A549 (cell line): Measurements from ENCODE around the gene COA8. TPM values are rescaled to one million over a fixed set of nuclear protein-coding genes. Genes with fewer than 3 reads are reported as not detected.

Experiments
- ATAC-seq, 2 experiments: fragments of 200-7000 bp in 1 of 2; fragments of >200 bp in 1 of 2; cut with Nextera tagmentation in 1 of 2; cut with Tn5 transposase in 1 of 2; 3 replicates each; pipeline versions ENCODE4 v1.8.0 to v1.9.1; 2018 to 2020; ENCODE audit warnings: mild to moderate bottlenecking in 1 of 2, moderate library complexity in 1 of 2
- CTCF ChIA-PET: fragments of 300-600 bp; sonication (Branson Sonifier 250); formaldehyde crosslinking; extraction: SDS; loops from one replicate; lab custom pipeline; 2021; ENCODE audit warnings: antibody characterized with exemption, inconsistent platforms; lab: Yijun Ruan, JAX
- POLR2A ChIA-PET: fragments of 350-600 bp; formaldehyde crosslinking; extraction: SDS; loops from one replicate; lab custom pipeline; 2021; ENCODE audit warnings: antibody characterized with exemption, inconsistent platforms; lab: Yijun Ruan, JAX
- DNase-seq, 2 experiments: peaks; one replicate each; pipeline versions ENCODE4 v3.0.0 to v3.0.0-alpha.2; 2011 to 2016; ENCODE audit warnings: low read depth in 1 of 2, low spot score in 1 of 2
- FAIRE-seq: peaks from 2 replicates; lab custom pipeline; 2011; peaks lifted over from hg19 to GRCh38; lab: Jason Lieb, UNC
- H3K27ac ChIP-seq, 2 experiments: fragments of >200 bp; sonication (Bioruptor Twin); formaldehyde crosslinking; 3 replicates each; pipeline ENCODE4 v1.5.1; 2016 to 2017
- H3K4me1 ChIP-seq: fragments of >200 bp; sonication (Bioruptor Twin); formaldehyde crosslinking; 3 replicates; pipeline ENCODE4 v1.6.1; 2016
- H3K4me2 ChIP-seq: fragments of >200 bp; sonication (Bioruptor Twin); formaldehyde crosslinking; 3 replicates; pipeline ENCODE4 v1.6.1; 2016
- H3K4me3 ChIP-seq: fragments of >200 bp; sonication (Bioruptor Twin); formaldehyde crosslinking; 3 replicates; pipeline ENCODE4 v1.5.1; 2016
- H3K9me3 ChIP-seq: fragments of >200 bp; sonication (Bioruptor Twin); formaldehyde crosslinking; 3 replicates; pipeline ENCODE4 v1.6.1; 2016
- CBX2 ChIP-seq: fragments of 200-600 bp; sonication (generic); IDR thresholded peaks from 2 replicates; pipeline ENCODE4 v1.6.1; 2016; ENCODE audit warnings: low read depth, mild to moderate bottlenecking, borderline replicate concordance
- CEBPB ChIP-seq, 2 experiments: fragments of >200 bp in 1 of 2; sonication (Bioruptor Twin) in 1 of 2; formaldehyde crosslinking in 1 of 2; IDR thresholded peaks; 2 replicates each; pipeline ENCODE4 v1.6.1; 2012 to 2016
- EHF ChIP-seq: fragments of 250-450 bp; sonication (Bioruptor Pico); IDR thresholded peaks from 2 replicates; pipeline ENCODE4 v1.5.0; 2020; ENCODE audit warnings: mild to moderate bottlenecking
- EHMT2 ChIP-seq: fragments of 200-600 bp; sonication (generic); IDR thresholded peaks from 2 replicates; pipeline ENCODE4 v1.6.1; 2016; ENCODE audit warnings: antibody characterized with exemption, low read depth, mild to moderate bottlenecking, moderate library complexity
- EP300 ChIP-seq, 2 experiments: fragments of >200 bp; sonication (Bioruptor Twin); formaldehyde crosslinking; IDR thresholded peaks; 2 replicates in 1 of 2; 3 replicates in 1 of 2; pipeline ENCODE4 v1.6.1; 2016 to 2017
- FOSL2 ChIP-seq, 2 experiments: fragments of 450-650 bp in 1 of 2; fragments of >200 bp in 1 of 2; sonication (Bioruptor Twin) in 1 of 2; formaldehyde crosslinking; IDR thresholded peaks; 2 replicates each; pipeline versions ENCODE4 v1.5.0 to v1.6.1; 2016 to 2020; ENCODE audit warnings: mild to moderate bottlenecking in 1 of 2, moderate library complexity in 1 of 2
- HDAC2 ChIP-seq: fragments of 200-600 bp; sonication (generic); IDR thresholded peaks from 2 replicates; pipeline ENCODE4 v1.6.1; 2016
- HOXA7 ChIP-seq: fragments of 250-450 bp; sonication (Bioruptor Pico); IDR thresholded peaks from 2 replicates; pipeline ENCODE4 v1.5.0; 2020; ENCODE audit warnings: mild to moderate bottlenecking, moderate library complexity
- MYC ChIP-seq: IDR thresholded peaks from 2 replicates; pipeline ENCODE4 v1.6.1; 2012; ENCODE audit warnings: mild to moderate bottlenecking, inconsistent platforms, low read length, improper control_type of control experiment, borderline replicate concordance
- NFE2L2 ChIP-seq: fragments of 150-350 bp; conservative IDR thresholded peaks from 2 replicates; pipeline ENCODE4 v1.6.1; 2014; ENCODE audit warnings: low read length
- RFX5 ChIP-seq: fragments of 450-650 bp; IDR thresholded peaks from 2 replicates; pipeline ENCODE4 v1.7.1; 2014; ENCODE audit warnings: antibody characterized with exemption, mild to moderate bottlenecking, moderate library complexity
- RNF2 ChIP-seq: fragments of 200-600 bp; sonication (generic); IDR thresholded peaks from 2 replicates; pipeline ENCODE4 v1.6.1; 2016; ENCODE audit warnings: low read depth, mild to moderate bottlenecking, antibody characterized with exemption, moderate library complexity, borderline replicate concordance
- ZNF302 ChIP-seq: fragments of 250-450 bp; sonication (Bioruptor Pico); IDR thresholded peaks from 2 replicates; pipeline ENCODE4 v1.9.0; 2021; ENCODE audit warnings: inconsistent platforms, mild to moderate bottlenecking, moderate library complexity
- WGBS: methylation state at CpG from one replicate; pipeline ENCODE4 v1.1.6; 2017; ENCODE audit errors: missing lambda C conversion rate; 5-methylcytosine and 5-hydroxymethylcytosine counted together
- polyA plus RNA-seq, 4 experiments: library from polyadenylated mRNA; depleted of rRNA in 3 of 4; stranded (reverse); fragments of >200 nt; fragmentation: RNase III in 1 of 4; extraction: RNeasy Plus Mini Kit Qiagen cat#74134 plus additional on column Dnase treatment in 1 of 4; gene quantifications; 2 replicates in 3 of 4; 3 replicates in 1 of 4; pipeline ENCODE4 v1.2.3, GENCODE V29; 2011 to 2017
- TF ChIP-seq, protein P1 (sequence below): fragments of 150-350 bp; IDR thresholded peaks from 2 replicates; pipeline ENCODE4 v1.6.1; 2014; ENCODE audit warnings: low read depth, mild to moderate bottlenecking, low read length
- TF ChIP-seq, protein P2 (sequence below): fragments of >200 bp; sonication (Bioruptor Twin); formaldehyde crosslinking; IDR thresholded peaks from 3 replicates; pipeline ENCODE4 v1.6.1; 2016
- TF ChIP-seq, protein P3 (sequence below): IDR thresholded peaks from 2 replicates; pipeline ENCODE4 v1.6.1; 2012
- TF ChIP-seq, protein P4 (sequence below): fragments of >200 bp; sonication (Bioruptor Twin); formaldehyde crosslinking; IDR thresholded peaks from 3 replicates; pipeline ENCODE4 v1.5.1; 2016

The COA8 gene
- polyA plus RNA-seq, 2 of the 4 experiments (the other 2 are of a cell fraction): 29.8 to 34.9 TPM

DNA sequence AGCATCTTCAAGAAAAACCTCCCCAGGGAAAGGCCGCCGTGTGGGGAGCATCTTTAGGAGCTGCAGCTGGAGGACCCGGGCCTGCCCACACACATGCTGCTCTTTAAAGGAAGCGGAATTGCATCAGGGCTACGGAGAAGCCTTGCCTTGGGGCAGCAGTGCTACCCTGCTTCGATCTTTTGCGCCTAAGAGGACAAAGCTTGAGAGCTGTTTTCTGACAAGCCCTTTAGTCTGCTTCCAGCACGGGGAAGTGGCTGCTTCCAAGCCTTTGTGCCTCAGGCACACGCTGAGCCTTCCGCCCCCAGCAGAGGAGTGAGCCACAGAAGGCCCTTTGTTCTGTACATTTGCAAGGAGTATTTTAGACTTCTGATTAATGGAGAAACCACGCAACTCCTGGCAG, 31.5 kb downstream of the COA8 start:
- Histone ChIP-seq H3K9me3 (no peaks in the 10 kb centered on the region), H3K4me3 (no peak overlapping the region), H3K27ac (no peak overlapping the region), H3K4me2 (no peak overlapping the region), H3K4me1 (0 out of 3 replicates have a peak, but pooled peaks cover 6% of the 10 kb centered on the region)
- no peak for DNase-seq
- TF ChIP-seq RFX5 (no peak), ZNF302 (CRISPR knock-in tag) (no peak), FOSL2 (IDR thresholded peaks at IDR 0.05) (no peak), FOSL2 (CRISPR knock-in tag; IDR thresholded peaks at IDR 0.05) (no peak), CBX2 (no peak)
- TF ChIP-seq, protein P1, sequence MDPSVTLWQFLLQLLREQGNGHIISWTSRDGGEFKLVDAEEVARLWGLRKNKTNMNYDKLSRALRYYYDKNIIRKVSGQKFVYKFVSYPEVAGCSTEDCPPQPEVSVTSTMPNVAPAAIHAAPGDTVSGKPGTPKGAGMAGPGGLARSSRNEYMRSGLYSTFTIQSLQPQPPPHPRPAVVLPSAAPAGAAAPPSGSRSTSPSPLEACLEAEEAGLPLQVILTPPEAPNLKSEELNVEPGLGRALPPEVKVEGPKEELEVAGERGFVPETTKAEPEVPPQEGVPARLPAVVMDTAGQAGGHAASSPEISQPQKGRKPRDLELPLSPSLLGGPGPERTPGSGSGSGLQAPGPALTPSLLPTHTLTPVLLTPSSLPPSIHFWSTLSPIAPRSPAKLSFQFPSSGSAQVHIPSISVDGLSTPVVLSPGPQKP: no peak
- TF ChIP-seq, protein P2, sequence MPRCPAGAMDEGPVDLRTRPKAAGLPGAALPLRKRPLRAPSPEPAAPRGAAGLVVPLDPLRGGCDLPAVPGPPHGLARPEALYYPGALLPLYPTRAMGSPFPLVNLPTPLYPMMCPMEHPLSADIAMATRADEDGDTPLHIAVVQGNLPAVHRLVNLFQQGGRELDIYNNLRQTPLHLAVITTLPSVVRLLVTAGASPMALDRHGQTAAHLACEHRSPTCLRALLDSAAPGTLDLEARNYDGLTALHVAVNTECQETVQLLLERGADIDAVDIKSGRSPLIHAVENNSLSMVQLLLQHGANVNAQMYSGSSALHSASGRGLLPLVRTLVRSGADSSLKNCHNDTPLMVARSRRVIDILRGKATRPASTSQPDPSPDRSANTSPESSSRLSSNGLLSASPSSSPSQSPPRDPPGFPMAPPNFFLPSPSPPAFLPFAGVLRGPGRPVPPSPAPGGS: no peak
- TF ChIP-seq, protein P3, sequence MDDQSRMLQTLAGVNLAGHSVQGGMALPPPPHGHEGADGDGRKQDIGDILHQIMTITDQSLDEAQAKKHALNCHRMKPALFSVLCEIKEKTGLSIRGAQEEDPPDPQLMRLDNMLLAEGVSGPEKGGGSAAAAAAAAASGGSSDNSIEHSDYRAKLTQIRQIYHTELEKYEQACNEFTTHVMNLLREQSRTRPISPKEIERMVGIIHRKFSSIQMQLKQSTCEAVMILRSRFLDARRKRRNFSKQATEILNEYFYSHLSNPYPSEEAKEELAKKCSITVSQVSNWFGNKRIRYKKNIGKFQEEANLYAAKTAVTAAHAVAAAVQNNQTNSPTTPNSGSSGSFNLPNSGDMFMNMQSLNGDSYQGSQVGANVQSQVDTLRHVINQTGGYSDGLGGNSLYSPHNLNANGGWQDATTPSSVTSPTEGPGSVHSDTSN: no peak
- ChIA-PET CTCF (interaction anchor here (0.8 to 1.4 kb wide), 2 partner anchors 10 to 21 kb away, joined by 3 read pairs; no protein-coding TSS in a partner anchor), POLR2A (no interaction called here)
- no peak for FAIRE-seq
- ATAC-seq: no peak
- WGBS: 80% methylated on average over 11 of the region's 11 CpGs

DNA sequence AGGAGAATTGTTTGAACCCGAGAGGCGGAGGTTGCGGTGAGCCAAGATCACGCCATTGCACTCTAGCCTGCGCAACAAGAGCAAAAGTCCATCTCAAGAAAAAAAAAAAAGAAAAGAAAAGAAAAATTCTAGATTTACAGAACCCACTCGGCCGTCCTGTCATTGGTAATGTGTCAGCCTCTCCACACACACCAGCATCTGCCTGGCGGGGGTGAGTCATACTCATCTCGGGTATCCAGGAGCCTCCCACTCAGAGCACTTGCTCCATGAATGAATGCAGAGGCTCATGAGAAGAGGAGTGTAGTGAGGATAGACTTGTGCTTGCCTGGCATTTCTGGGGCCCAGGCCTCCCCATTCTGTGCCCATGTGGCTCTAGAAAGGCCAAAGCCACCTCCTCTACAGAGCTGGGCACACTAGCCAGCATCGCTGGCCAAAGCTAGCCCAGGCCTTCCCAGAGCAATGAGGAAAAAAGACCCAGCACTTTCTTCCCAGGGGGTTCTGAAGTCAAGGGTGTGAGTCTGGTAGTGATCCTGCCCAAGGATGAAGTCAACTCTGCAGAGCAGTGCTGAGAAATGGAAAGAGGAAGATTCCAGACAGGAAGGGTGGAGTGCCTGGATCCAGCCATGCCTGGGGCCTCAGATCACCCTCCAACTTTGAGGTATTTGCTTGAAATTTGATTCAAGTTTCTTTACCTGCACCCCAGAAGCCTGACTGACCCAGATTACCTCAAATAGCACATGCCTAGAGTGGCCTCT, 35.0 kb downstream of the COA8 start:
- H3K27ac ChIP-seq: no peak overlapping the region
- H3K4me1 ChIP-seq: 0 out of 3 replicates have a peak, but pooled peaks cover 6% of the 10 kb centered on the region
- FAIRE-seq: no peak
- CTCF ChIA-PET: interaction anchor here (0.5 kb wide), 1 partner anchor 233 kb away, joined by 3 read pairs; no protein-coding TSS in a partner anchor
- DNase-seq: peak in 1 of 2 experiments; percentile 73
- H3K9me3 ChIP-seq: no peaks in the 10 kb centered on the region
- H3K4me3 ChIP-seq: no peak overlapping the region
- 78% methylated on average over 10 of the region's 10 CpGs for WGBS
- POLR2A ChIA-PET: no interaction called here
- H3K4me2 ChIP-seq: no peak overlapping the region
- TF ChIP-seq EP300 (IDR thresholded peaks at IDR 0.05) (no peak), FOSL2 (IDR thresholded peaks at IDR 0.05) (no peak), FOSL2 (CRISPR knock-in tag; IDR thresholded peaks at IDR 0.05) (peak; percentile 63)
- TF ChIP-seq, all 56 proteins: peak for 1
- peak; percentile 71 to 90 for ATAC-seq

DNA sequence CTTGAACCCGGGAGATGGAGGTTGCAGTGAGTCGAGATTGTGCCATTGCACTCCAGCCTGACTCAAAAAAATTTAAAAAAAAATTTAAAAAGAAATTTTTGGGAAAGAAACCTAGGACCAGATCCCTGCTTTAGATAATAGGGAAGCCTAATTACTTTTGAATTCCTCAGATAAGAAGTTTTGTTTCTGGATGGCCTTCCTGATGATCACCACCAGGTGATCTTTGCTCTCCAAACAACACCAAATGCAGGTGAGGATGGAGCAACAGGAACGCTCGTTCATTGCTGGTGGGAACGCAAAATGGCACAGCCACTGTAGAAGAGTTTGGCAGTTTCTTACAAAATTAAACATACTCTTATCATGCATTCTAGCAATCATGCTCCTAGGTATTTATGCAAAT, 37.7 kb downstream of the COA8 start:
- WGBS: 92% methylated on average over 5 of the region's 5 CpGs
- DNase-seq (no peak), FAIRE-seq (no peak), ATAC-seq (no peak)
- Histone ChIP-seq H3K9me3 (no peaks in the 10 kb centered on the region), H3K27ac (no peak overlapping the region), H3K4me1 (0 out of 3 replicates have a peak, but pooled peaks cover 6% of the 10 kb centered on the region), H3K4me2 (no peak overlapping the region), H3K4me3 (no peak overlapping the region)
- TF ChIP-seq EHMT2 (no peak), EHF (CRISPR knock-in tag) (no peak), EP300 (IDR thresholded peaks at IDR 0.05) (no peak), HDAC2 (no peak), ZNF302 (CRISPR knock-in tag) (no peak), HOXA7 (CRISPR knock-in tag) (no peak), MYC (no peak), NFE2L2 (no peak), RNF2 (no peak), CEBPB (IDR thresholded peaks at IDR 0.05) (no peak)
- TF ChIP-seq, protein P4, sequence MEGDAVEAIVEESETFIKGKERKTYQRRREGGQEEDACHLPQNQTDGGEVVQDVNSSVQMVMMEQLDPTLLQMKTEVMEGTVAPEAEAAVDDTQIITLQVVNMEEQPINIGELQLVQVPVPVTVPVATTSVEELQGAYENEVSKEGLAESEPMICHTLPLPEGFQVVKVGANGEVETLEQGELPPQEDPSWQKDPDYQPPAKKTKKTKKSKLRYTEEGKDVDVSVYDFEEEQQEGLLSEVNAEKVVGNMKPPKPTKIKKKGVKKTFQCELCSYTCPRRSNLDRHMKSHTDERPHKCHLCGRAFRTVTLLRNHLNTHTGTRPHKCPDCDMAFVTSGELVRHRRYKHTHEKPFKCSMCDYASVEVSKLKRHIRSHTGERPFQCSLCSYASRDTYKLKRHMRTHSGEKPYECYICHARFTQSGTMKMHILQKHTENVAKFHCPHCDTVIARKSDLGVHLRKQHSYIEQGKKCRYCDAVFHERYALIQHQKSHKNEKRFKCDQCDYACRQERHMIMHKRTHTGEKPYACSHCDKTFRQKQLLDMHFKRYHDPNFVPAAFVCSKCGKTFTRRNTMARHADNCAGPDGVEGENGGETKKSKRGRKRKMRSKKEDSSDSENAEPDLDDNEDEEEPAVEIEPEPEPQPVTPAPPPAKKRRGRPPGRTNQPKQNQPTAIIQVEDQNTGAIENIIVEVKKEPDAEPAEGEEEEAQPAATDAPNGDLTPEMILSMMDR: no peak
- ChIA-PET POLR2A (no interaction called here), CTCF (interaction anchor here (0.6 kb wide), 1 partner anchor 29 kb away, joined by 3 read pairs; no protein-coding TSS in a partner anchor)
